GM21447 (cell line): Measurements from ENCODE around the gene CMIP.

Source experiments
- ATAC-seq: cut with Tn5 transposase; IDR thresholded peaks from one replicate; pipeline ENCODE4 v1.9.1; 2021; ENCODE audit not compliant: unreplicated experiment

Gene CMIP

DNA sequence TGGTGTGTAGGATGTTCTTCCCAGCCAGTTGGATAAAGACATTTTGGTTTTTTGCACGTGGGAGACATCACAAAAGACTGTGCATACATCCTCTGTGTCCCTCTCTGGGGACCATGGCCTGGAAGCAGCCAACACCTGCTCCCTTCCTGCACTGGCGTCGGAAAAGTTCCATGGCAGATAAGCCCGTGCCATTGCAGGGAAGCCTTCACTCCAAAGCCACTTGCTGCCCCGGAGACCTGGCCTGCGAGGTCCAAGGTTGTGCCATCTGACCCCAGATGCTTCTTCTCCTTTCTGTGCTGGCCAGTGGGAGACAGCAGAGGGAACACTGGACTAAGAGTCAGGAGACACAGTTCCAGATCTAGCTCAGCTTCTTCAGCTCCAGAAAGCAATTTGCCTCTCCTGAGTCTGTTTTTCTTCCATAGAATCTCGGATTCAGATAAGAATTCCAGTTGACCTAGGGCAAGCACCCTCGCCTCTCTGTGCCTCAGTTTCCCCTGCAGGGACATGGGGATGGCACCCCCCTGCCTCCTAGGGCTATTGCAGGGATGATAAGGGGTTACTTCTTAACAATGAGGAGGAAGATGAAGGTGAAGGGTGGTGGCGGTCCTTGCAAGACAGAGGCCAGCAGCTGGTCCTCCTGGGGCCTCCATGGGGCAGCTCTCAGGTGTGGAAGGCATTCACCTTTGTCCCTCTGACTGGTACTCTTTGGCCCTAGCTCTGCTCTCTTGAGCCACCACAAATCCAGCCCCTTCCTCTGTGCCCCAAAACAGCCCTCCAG, 134.2 kb downstream of the CMIP start:
- ATAC-seq: no peak

DNA sequence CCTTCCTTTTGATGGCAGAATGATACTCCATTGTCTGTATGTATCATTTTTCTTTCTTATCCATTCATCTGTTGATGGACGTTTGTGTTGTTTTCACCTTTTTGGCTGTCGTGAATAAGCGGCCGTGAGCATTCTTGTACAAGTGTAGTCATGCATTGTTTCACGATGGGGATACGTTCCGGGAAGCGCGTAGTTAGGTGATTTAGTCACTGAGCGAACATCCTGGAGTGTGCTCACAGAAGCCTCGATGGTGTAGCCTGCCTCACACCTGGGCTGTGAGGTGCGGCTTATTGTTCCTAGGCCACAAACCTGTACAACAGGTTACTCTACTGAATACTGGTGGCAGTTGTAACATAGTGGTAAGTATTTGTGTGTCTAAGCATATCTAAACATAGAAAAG, 136.5 kb downstream of the CMIP start:
- no peak for ATAC-seq

GRCh38 chr16:81582655-81583441, 138.2 kb downstream of the CMIP start:
- no peak for ATAC-seq

- ATAC-seq: no peak
Observed at GRCh38 chr16:81583893-81584631, 139.5 kb downstream of the CMIP start.

DNA sequence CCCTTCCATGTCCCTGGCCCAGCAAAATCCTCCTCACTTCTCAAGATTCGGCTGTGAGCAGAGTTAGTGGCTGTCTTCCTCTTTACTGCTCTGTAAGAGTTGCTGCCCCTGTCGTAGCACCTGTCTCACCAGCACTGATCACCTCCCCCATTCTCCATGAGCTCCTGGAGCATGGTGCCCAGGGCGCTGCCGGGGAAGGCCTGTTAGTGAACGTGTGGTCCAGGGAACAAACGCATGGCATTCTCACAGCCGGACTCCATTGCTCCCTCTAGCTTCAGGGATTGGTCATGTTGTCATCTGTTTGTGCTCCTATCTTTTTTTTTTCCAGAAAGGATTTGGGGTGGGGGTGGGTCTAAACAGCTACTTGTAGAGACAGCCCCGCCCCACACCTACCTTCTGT, 141.2 kb downstream of the CMIP start:
- no peak for ATAC-seq

GRCh38 chr16:81586417-81586816, 141.8 kb downstream of the CMIP start:
- no peak for ATAC-seq

DNA sequence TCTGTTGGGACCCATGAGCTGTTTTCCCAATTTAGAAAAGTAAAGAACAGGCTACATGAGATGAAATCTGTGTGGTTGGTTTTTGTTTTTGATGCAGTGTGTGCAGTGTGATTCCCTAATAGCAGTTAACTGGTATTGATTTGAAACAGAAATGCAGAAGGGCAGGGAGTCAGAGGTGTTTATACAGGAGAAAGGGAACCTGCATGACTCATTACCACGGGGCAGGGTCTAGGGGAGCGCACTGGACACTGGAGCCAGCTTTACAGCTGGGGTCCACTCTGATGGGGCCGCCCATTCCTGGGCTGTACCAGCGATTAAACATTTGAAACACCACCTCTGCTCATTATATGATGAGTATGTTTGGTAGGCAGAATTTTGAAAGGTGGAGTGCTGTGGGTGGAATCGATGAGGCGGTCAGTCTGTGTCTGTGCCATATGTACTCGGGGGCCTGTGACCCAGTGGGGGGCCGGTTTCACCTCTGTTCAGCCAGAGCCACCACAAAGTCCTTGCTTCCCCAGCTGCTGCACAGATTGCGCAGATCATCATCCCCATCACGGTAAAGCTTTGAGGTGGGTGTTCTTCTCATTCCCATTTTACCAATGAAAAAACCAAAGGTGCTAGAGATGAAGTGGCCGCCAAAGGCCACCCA, 142.5 kb downstream of the CMIP start:
- ATAC-seq: no peak

DNA sequence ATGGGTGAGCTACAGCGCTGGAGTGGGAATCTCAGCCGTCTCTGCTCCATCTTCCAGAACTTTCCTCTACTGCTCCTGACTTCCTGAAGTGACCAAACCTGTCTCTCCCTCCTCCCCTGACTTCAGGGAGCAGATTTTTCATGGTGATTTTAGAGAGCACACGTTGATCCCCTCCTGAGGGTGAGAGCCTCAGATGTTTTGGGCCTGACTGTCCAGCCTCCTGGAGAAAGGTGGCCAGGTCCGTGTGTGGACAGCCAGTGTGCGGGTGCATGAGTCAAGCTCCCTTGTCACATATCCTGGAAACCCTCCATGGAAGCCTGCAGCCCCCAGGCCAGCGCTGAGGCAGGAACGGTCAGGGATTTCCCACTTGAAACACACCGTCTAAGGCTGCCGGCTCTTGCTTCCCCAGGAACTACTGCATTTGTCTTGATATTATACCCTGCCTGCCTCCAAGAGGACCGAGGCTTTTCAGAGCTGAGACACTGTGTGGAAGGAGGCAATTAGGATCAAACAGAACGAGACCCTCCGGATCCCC, 143.1 kb downstream of the CMIP start:
- no peak for ATAC-seq

DNA sequence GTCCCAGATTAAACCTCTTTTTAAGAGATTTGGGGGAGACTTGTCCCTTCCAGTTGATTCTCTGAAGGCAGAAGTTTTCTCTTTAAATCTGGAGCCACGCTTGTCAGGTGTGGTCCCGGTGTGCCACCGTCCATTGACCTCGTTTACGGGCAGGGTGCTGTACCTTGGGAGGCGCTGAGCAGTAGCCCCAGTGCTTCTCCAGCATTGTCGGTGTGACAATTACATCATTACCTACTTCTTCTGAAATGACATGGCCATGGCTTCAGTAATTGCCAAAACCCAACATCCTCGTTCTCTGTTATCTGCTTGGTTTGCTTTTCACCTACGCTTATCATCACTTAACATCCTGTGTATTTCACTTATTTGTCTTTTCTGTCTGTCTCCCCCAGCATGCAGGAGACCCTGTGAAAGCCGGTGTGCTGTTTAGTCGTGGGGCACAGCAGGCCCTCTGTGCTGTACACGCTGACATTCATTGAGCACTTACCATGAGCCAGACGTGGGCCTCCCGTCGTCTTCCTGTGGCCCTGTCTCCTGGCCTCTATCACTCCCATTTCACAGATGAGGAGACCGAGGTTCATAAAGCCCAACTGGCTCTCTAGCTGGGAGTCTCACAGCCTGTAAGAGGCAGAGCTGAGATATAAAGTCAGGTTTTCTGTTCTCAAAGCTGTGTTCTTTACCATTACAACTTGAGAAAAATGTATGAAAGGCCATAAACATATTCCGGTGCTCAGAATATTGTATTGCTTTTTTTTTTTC, 143.9 kb downstream of the CMIP start:
- no peak for ATAC-seq

GRCh38 chr16:81589975-81590650, 145.5 kb downstream of the CMIP start:
- no peak for ATAC-seq

DNA sequence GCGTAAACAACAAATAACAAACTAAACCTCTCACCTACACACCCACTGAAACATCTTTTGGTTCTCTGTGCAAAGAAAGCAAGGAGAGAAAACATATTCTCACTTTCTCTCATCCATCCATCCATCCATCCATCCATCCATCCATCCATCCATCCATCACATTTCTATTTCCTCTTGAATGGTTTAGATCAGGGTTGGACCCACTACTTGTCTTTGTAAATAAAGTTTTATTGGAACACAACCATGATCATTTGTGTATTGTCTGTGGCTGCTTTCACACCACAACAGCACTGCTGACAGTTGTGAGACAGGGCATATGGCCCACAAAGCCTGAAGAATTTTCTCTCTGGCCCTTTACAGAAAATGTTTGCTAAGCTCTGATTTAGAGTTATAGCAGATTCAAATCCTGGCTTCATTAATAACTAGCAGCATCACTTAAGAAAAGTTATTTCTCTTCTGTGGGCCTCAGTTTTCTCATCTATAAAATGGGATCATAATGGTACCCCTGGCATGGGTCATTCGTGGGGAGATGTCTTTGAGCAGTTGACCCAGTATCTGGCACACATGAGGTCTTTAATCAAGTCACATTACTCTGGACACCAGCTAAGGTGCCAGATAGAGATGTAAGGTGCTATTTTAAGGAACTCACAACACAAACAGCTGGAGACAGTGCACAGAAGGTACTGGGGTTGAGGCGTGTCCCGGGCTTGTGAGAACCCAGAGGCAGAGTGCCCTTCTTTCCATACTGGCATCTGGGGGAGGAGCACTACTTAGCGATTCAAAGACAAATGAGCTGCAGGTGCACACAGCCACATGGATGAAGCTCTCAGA, 146.3 kb downstream of the CMIP start:
- no peak for ATAC-seq

DNA sequence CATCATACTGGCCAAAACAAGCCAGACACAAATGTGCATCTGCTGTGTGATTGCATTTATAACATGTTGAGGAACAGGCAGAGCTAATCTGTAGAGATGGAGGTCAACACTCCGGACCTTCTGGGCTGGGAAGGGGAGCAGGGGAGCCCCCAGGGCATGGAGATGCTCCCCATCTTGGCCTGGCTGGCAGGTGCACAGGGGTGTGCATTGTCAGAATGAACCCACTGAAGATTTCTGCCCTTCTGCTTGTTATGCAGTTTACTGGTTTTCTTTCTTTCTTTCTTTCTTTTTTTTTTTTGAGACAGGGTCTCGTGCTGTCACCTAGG, 146.9 kb downstream of the CMIP start:
- ATAC-seq: no peak

- no peak for ATAC-seq
Observed at GRCh38 chr16:81592353-81592866, 147.8 kb downstream of the CMIP start.

- ATAC-seq: no peak
Observed at GRCh38 chr16:81593481-81593880, 148.9 kb downstream of the CMIP start.

DNA sequence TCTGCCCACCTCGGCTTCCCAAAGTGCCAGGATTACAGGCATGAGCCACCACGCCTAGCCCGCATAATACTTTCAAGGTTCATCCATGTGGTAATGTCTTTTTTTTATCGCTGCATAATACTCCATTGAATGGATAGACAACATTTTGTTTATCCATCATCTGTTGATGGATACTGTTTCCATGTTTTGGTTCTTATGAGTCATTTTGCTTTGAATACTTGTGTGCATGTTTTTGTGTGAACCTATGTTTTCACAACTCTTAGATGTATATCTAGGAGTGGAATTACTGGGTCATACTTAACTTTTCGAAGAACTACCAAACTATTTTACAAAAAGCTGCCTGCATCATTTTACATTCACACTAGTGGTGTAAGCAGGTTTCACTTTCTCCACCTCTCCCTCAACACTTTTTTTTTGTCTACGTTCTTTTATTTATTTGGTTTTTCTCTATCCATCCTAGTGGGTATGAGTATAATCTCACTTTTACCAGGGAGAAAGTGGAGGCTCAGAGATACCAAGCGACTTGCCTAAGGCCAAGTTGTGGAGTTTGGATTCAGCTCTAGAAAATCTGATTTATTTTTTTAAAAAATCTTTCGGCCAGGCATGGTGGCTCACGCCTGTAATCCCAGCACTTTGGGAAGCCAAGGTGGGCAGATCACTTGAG, 151.2 kb downstream of the CMIP start:
- no peak for ATAC-seq

GRCh38 chr16:81597079-81597658, 152.6 kb downstream of the CMIP start:
- ATAC-seq: no peak

- no peak for ATAC-seq
Observed at GRCh38 chr16:81598083-81598482, 153.5 kb downstream of the CMIP start.
